ENCODE data around the gene TAS2R31. TPM values are rescaled to one million over a fixed set of nuclear protein-coding genes. Genes with fewer than 3 reads are reported as not detected.

The TAS2R31 gene
- total RNA-seq, 1 experiment from 2014 or later: 4.1 TPM

GRCh38 chr12:10982244-10982643 is 49.0 kb downstream of the TAS2R31 start:
- H3K27ac Mint-ChIP-seq (ENCODE audit: unreplicated experiment): no peak overlapping the region
- CTCF ChIA-PET: no interaction called here

More at GRCh38 chr12:10982244-10982643, 49.0 kb downstream of the TAS2R31 start:
- Mint-ChIP-seq H3K36me3 (ENCODE audit: insufficient read depth, unreplicated experiment) (no peaks in the 10 kb centered on the region), H3K9me3 (ENCODE audit: low read depth, unreplicated experiment) (no peaks in the 10 kb centered on the region), H3K4me1 (ENCODE audit: low read depth, unreplicated experiment) (no peaks in the 10 kb centered on the region), H3K4me3 (ENCODE audit: low read depth, unreplicated experiment) (no peak overlapping the region), H3K27me3 (ENCODE audit: unreplicated experiment) (no peaks in the 10 kb centered on the region)
- intact Hi-C loops (cut with micrococcal nuclease; ENCODE audit: unreplicated experiment): no loop called here
- TF ChIP-seq CTCF (IDR thresholded peaks at IDR 0.05; ENCODE audit: unreplicated experiment): no peak
- no peak for DNase-seq
- BruUV-seq (replicated peaks): no TSS peak

Other genes with a start within 250 kb of the TAS2R31 start
- gene TAS2R7, start 228.8 kb downstream of the TAS2R31 start, total RNA-seq (2022): not detected in 2 replicates
- not detected in 2 replicates for gene TAS2R8, start 224.1 kb downstream of the TAS2R31 start, total RNA-seq (2022)
- not detected in 2 replicates for gene TAS2R9, start 221.2 kb downstream of the TAS2R31 start, total RNA-seq (2022)
- 1.5 and 1.7 TPM in 2 replicates for gene TAS2R10, start 205.0 kb downstream of the TAS2R31 start, total RNA-seq (2022)
- 3.1 and 4.7 TPM in 2 replicates for gene PRR4, start 181.9 kb downstream of the TAS2R31 start, total RNA-seq (2022)
- 12.4 and 21.9 TPM in 2 replicates for gene PRH1, start 147.2 kb downstream of the TAS2R31 start, total RNA-seq (2022)
- 1.8 and 2.5 TPM in 2 replicates for gene TAS2R13, start 121.8 kb downstream of the TAS2R31 start, total RNA-seq (2022)
- not detected in 2 replicates for gene PRH2, start 102.2 kb downstream of the TAS2R31 start, total RNA-seq (2022)
- 2.9 TPM in 2 replicates for gene TAS2R14, start 92.1 kb downstream of the TAS2R31 start, total RNA-seq (2022)
- 1.8 TPM in 2 replicates for gene TAS2R50, start 44.5 kb downstream of the TAS2R31 start, total RNA-seq (2022)
- gene TAS2R20, start 33.1 kb downstream of the TAS2R31 start, total RNA-seq (2022): 2.4 and 3.3 TPM in 2 replicates
- 3.2 and 4.5 TPM in 2 replicates for gene TAS2R19, start 8.8 kb downstream of the TAS2R31 start, total RNA-seq (2022)
- 1.1 and 2.2 TPM in 2 replicates for gene TAS2R46, start 30.9 kb upstream of the TAS2R31 start, total RNA-seq (2022)
- gene TAS2R43, start 60.9 kb upstream of the TAS2R31 start, total RNA-seq (2022): 1.7 and 1.8 TPM in 2 replicates
- gene TAS2R30, start 103.2 kb upstream of the TAS2R31 start, total RNA-seq (2022): 2.8 and 3.5 TPM in 2 replicates
- gene SMIM10L1, start 139.8 kb upstream of the TAS2R31 start, total RNA-seq (2022): 9.7 and 11.0 TPM in 2 replicates
- gene TAS2R42, start 155.5 kb upstream of the TAS2R31 start, total RNA-seq (2022): not detected in 2 replicates
- gene PRB3, start 238.3 kb upstream of the TAS2R31 start, total RNA-seq (2022): not detected in 2 replicates